HL-60 (cell line): ENCODE data around the gene AGTR1.

Experiments
- CTCF ChIP-seq: IDR thresholded peaks from one replicate; pipeline ENCODE4 v1.5.1; 2011; ENCODE audit warnings: low read length, control low read depth, inconsistent platforms; ENCODE audit not compliant: insufficient read depth
- POLR2AphosphoS5 ChIP-seq: IDR thresholded peaks from 2 replicates; pipeline ENCODE4 v1.6.1; 2012; ENCODE audit warnings: low read depth
- REST ChIP-seq: IDR thresholded peaks from 2 replicates; pipeline ENCODE4 v1.6.1; 2012; ENCODE audit warnings: low read depth; ENCODE audit not compliant: insufficient replicate concordance
- SPI1 ChIP-seq: IDR thresholded peaks from 2 replicates; pipeline ENCODE4 v1.6.1; 2012; ENCODE audit warnings: low read depth, mild to moderate bottlenecking, borderline replicate concordance

GRCh38 chr3:148730676-148731075, 33.0 kb downstream of the AGTR1 start:
- no peak for TF ChIP-seq CTCF
- no peak for TF ChIP-seq POLR2AphosphoS5
- no peak for TF ChIP-seq REST
- TF ChIP-seq SPI1 = no peak
